H1 (cell line): ENCODE results near the gene KLHDC8B. TPM values are rescaled to one million over a fixed set of nuclear protein-coding genes. Genes with fewer than 3 reads are reported as not detected.

Source experiments
- CTCF ChIA-PET: fragments of 300-600 bp; sonication (Branson Sonifier 250); formaldehyde crosslinking; loops from one replicate; lab custom pipeline; 2021; ENCODE audit not compliant: partially characterized antibody; lab: Charles Lee
- POLR2A ChIA-PET: fragments of 300-600 bp; sonication (Branson Sonifier 250); formaldehyde crosslinking; loops from one replicate; lab custom pipeline; 2021; ENCODE audit warnings: inconsistent platforms; ENCODE audit not compliant: partially characterized antibody; lab: Charles Lee
- DNase-seq, 2 experiments: peaks; one replicate each; pipeline versions ENCODE4 v3.0.0 to v3.0.0-alpha.2; 2010 to 2022; ENCODE audit warnings: low spot score in 2 of 2, low read depth in 1 of 2, mixed read lengths in 1 of 2
- FAIRE-seq: peaks from 2 replicates; lab custom pipeline; 2011; peaks lifted over from hg19 to GRCh38; lab: Jason Lieb, UNC
- H2AFZ ChIP-seq: 2 replicates; pipeline ENCODE4 v1.8.1; 2012; ENCODE audit warnings: low read length, inconsistent platforms
- H2AK5ac ChIP-seq: 2 replicates; pipeline ENCODE4 v1.6.1; 2013; ENCODE audit warnings: low read depth, low read length
- H2BK120ac ChIP-seq: replicated peaks from 2 replicates; pipeline ENCODE3; 2013; ENCODE audit warnings: low read depth, low read length, inconsistent platforms
- H2BK12ac ChIP-seq: 2 replicates; pipeline ENCODE4 v1.6.1; 2013; ENCODE audit warnings: low read depth, low read length
- H2BK15ac ChIP-seq: 2 replicates; pipeline ENCODE4 v1.6.1; 2013; ENCODE audit warnings: low read length
- H2BK20ac ChIP-seq: 2 replicates; pipeline ENCODE4 v1.6.1; 2013; ENCODE audit warnings: low read length
- H2BK5ac ChIP-seq: 2 replicates; pipeline ENCODE4 v1.6.1; 2013; ENCODE audit warnings: low read depth, low read length
- H3K14ac ChIP-seq: 2 replicates; pipeline ENCODE4 v1.6.1; 2013; ENCODE audit warnings: inconsistent platforms; ENCODE audit not compliant: insufficient read length
- H3K18ac ChIP-seq: 2 replicates; pipeline ENCODE4 v1.6.1; 2013; ENCODE audit warnings: low read length; ENCODE audit errors: extremely low read depth
- H3K23ac ChIP-seq: 2 replicates; pipeline ENCODE4 v1.6.1; 2013; ENCODE audit warnings: inconsistent platforms; ENCODE audit not compliant: insufficient read length
- H3K23me2 ChIP-seq: 2 replicates; pipeline ENCODE4 v1.6.1; 2013; ENCODE audit warnings: low read depth, low read length
- H3K27ac ChIP-seq: 2 replicates; pipeline ENCODE4 v1.6.1; 2011; ENCODE audit warnings: low read depth, low read length, inconsistent platforms
- H3K27me3 ChIP-seq, 4 experiments: replicated peaks in 1 of 4; 1 replicate in 1 of 4; 2 replicates in 3 of 4; pipeline versions ENCODE4 v1.6.1 to v1.8.1; 2011 to 2013; ENCODE audit warnings: low read length in 3 of 4, mild to moderate bottlenecking in 3 of 4, inconsistent platforms in 2 of 4, mixed read lengths in 2 of 4, moderate library complexity in 1 of 4; ENCODE audit not compliant: control insufficient read depth in 3 of 4, insufficient read depth in 3 of 4; ENCODE audit errors: extremely low read depth in 1 of 4
- H3K36me3 ChIP-seq, 4 experiments: 2 replicates each; pipeline versions ENCODE4 v1.6.1 to v1.8.1; 2011 to 2013; ENCODE audit warnings: mild to moderate bottlenecking in 4 of 4, low read length in 3 of 4, moderate library complexity in 2 of 4, control low read depth in 1 of 4, inconsistent platforms in 1 of 4; ENCODE audit not compliant: insufficient read depth in 4 of 4, control insufficient read depth in 2 of 4
- H3K4ac ChIP-seq: replicated peaks from 2 replicates; pipeline ENCODE3; 2013; ENCODE audit warnings: low read length, low read depth, mixed read lengths, inconsistent platforms; ENCODE audit not compliant: insufficient read length
- H3K4me1 ChIP-seq, 4 experiments: replicated peaks in 1 of 4; 1 replicate in 1 of 4; 2 replicates in 3 of 4; pipeline versions ENCODE4 v1.6.1 to v1.8.1; 2011 to 2013; ENCODE audit warnings: low read length in 3 of 4, inconsistent platforms in 2 of 4, mixed read lengths in 1 of 4; ENCODE audit not compliant: insufficient read depth in 4 of 4, control insufficient read depth in 3 of 4
- H3K4me2 ChIP-seq, 2 experiments: 2 replicates each; pipeline versions ENCODE4 v1.6.1 to v1.8.1; 2011 to 2013; ENCODE audit warnings: low read depth in 2 of 2, low read length in 2 of 2, control low read depth in 1 of 2, inconsistent platforms in 1 of 2, mild to moderate bottlenecking in 1 of 2; ENCODE audit not compliant: insufficient read depth in 1 of 2
- H3K4me3 ChIP-seq, 4 experiments: fragments of 200-600, 300-600 bp in 1 of 4; sonication (generic), shearing (Covaris generic), sonication (Bioruptor Twin) in 1 of 4; 2 replicates each; pipeline versions ENCODE4 v1.5.1 to v1.8.1; 2011 to 2016; ENCODE audit warnings: low read length in 4 of 4, low read depth in 3 of 4, control low read depth in 2 of 4, inconsistent platforms in 2 of 4, mild to moderate bottlenecking in 2 of 4, mixed read lengths in 1 of 4, moderate library complexity in 1 of 4; ENCODE audit not compliant: insufficient read depth in 2 of 4; ENCODE audit errors: extremely low read depth in 1 of 4
- H3K56ac ChIP-seq: replicated peaks from 2 replicates; pipeline ENCODE3; 2013; ENCODE audit warnings: low read depth, mild to moderate bottlenecking, mixed read lengths, low read length, inconsistent platforms; ENCODE audit not compliant: insufficient read length
- H3K79me1 ChIP-seq: 2 replicates; pipeline ENCODE4 v1.6.1; 2013; ENCODE audit warnings: low read depth, low read length, control low read depth
- H3K79me2 ChIP-seq, 2 experiments: 2 replicates each; pipeline versions ENCODE4 v1.6.1 to v1.8.1; 2012 to 2013; ENCODE audit warnings: low read length in 2 of 2, mild to moderate bottlenecking in 2 of 2, inconsistent platforms in 1 of 2; ENCODE audit not compliant: insufficient read depth in 2 of 2, control insufficient read depth in 1 of 2
- H3K9ac ChIP-seq, 4 experiments: replicated peaks in 1 of 4; 1 replicate in 1 of 4; 2 replicates in 3 of 4; pipeline versions ENCODE4 v1.6.1 to v1.8.1; 2011 to 2013; ENCODE audit warnings: low read depth in 3 of 4, low read length in 3 of 4, control low read depth in 2 of 4, mild to moderate bottlenecking in 2 of 4, moderate library complexity in 2 of 4, inconsistent platforms in 1 of 4; ENCODE audit errors: extremely low read depth in 1 of 4
- H3K9me3 ChIP-seq, 2 experiments: 2 replicates each; pipeline versions ENCODE4 v1.6.1 to v1.8.1; 2012 to 2013; ENCODE audit warnings: mild to moderate bottlenecking in 2 of 2, moderate library complexity in 2 of 2, control low read depth in 1 of 2, inconsistent platforms in 1 of 2, low read depth in 1 of 2, low read length in 1 of 2, mixed read lengths in 1 of 2; ENCODE audit not compliant: insufficient read depth in 2 of 2
- H4K20me1 ChIP-seq, 2 experiments: replicated peaks in 1 of 2; 2 replicates each; pipeline versions ENCODE3 to v1.8.1; 2011 to 2013; ENCODE audit warnings: inconsistent platforms in 2 of 2, low read length in 2 of 2, mild to moderate bottlenecking in 1 of 2; ENCODE audit not compliant: insufficient read depth in 2 of 2, control insufficient read depth in 1 of 2
- H4K5ac ChIP-seq: 2 replicates; pipeline ENCODE4 v1.6.1; 2013; ENCODE audit warnings: low read length, low read depth, mixed read lengths, inconsistent platforms; ENCODE audit not compliant: insufficient read length
- H4K8ac ChIP-seq: 2 replicates; pipeline ENCODE4 v1.8.0; 2013; ENCODE audit warnings: mild to moderate bottlenecking, moderate library complexity, low read length, inconsistent platforms; ENCODE audit not compliant: insufficient read depth; ENCODE audit errors: extremely low read depth
- H4K91ac ChIP-seq: replicated peaks from 2 replicates; pipeline ENCODE3; 2013; ENCODE audit warnings: low read length, mixed read lengths, inconsistent platforms; ENCODE audit not compliant: insufficient read length
- ATF3 ChIP-seq: IDR thresholded peaks from 2 replicates; pipeline ENCODE4 v1.6.1; 2011; ENCODE audit warnings: low read depth, mild to moderate bottlenecking, low read length; ENCODE audit not compliant: insufficient read depth
- BRCA1 ChIP-seq: IDR thresholded peaks from 2 replicates; pipeline ENCODE4 v1.6.1; 2012; ENCODE audit warnings: low read depth, low read length, improper control_type of control experiment
- CREB1 ChIP-seq: IDR thresholded peaks from 2 replicates; pipeline ENCODE4 v1.6.1; 2012; ENCODE audit warnings: inconsistent platforms
- EZH2 ChIP-seq: fragments of 200-600 bp; sonication (generic); IDR thresholded peaks from 2 replicates; pipeline ENCODE4 v1.7.1; 2012; ENCODE audit warnings: low read depth, mild to moderate bottlenecking, moderate library complexity, low read length, inconsistent platforms; ENCODE audit not compliant: severe bottlenecking
- POU5F1 ChIP-seq: IDR thresholded peaks from 2 replicates; pipeline ENCODE4 v1.6.1; 2011; ENCODE audit warnings: low read depth, mild to moderate bottlenecking, low read length, moderate library complexity
- RBBP5 ChIP-seq: IDR thresholded peaks from 2 replicates; pipeline ENCODE4 v1.7.1; 2012; ENCODE audit warnings: low read depth, mild to moderate bottlenecking, inconsistent platforms, low read length, moderate library complexity, borderline replicate concordance
- SIX5 ChIP-seq: IDR thresholded peaks from 2 replicates; pipeline ENCODE4 v1.6.1; 2011; ENCODE audit warnings: mild to moderate bottlenecking, low read depth, low read length
- WGBS, 2 experiments: shearing (Covaris generic) in 1 of 2; methylation state at CpG; one replicate each; pipeline versions ENCODE4 v1.1.6 to v1.1.7; 2013 to 2015; ENCODE audit warnings: low lambda C conversion rate in 2 of 2, mixed read lengths in 2 of 2, inconsistent platforms in 1 of 2, low coverage in 1 of 2, missing lambda C conversion rate in 1 of 2; ENCODE audit not compliant: insufficient replicate concordance in 2 of 2, insufficient coverage in 1 of 2, insufficient read length in 1 of 2; ENCODE audit errors: extremely low coverage in 1 of 2, missing lambda C conversion rate in 1 of 2; 5-methylcytosine and 5-hydroxymethylcytosine counted together
- polyA plus RNA-seq, 7 experiments: library from polyadenylated mRNA; depleted of rRNA in 3 of 7; stranded (reverse) in 5 of 7; unstranded in 2 of 7; fragments of >200 nt in 5 of 7; fragments of 200-250 nt in 2 of 7; gene quantifications; 1 replicate in 5 of 7; 2 replicates in 1 of 7; 4 replicates in 1 of 7; pipeline versions ENCODE4 v1.2.1 to v1.2.3, GENCODE V29; 2011 to 2013; ENCODE audit warnings: missing spikeins in 2 of 7, mixed read lengths in 2 of 7
- total RNA-seq: library from RNA; stranded (reverse); fragmentation: NEBNext Ultra II Directional; extraction: Animal tissue kit (Norgen Biotek cat#: 25700); gene quantifications from 2 replicates; pipeline ENCODE4 v1.2.1, GENCODE V29; 2021

Gene KLHDC8B
- total and polyA plus RNA-seq, 2 of the 8 experiments (the other 6 are each of a cell fraction or from before 2014, with no cell fraction given) = 15.8 to 21.3 TPM

- Histone ChIP-seq H2AFZ (no peak overlapping the region), H2BK15ac (no peak overlapping the region), H3K27ac (no peak overlapping the region), H3K79me2 (peaks cover 0 to 10% of the 10 kb centered on the region in 2 experiments; a peak in 2 of 4 replicates), H4K8ac (no peak overlapping the region), H3K9ac (no peak overlapping the region), H3K23ac (no peak overlapping the region), H3K9me3 (no peaks in the 10 kb centered on the region), H3K4ac (no peak overlapping the region), H3K18ac (no peak overlapping the region), H3K36me3 (peaks cover 7 to 36% (median 24%) of the 10 kb centered on the region in 4 experiments), H2BK120ac (no peak overlapping the region), H4K91ac (no peak overlapping the region), H3K79me1 (peaks cover 9% of the 10 kb centered on the region), H2BK12ac (no peak overlapping the region), H4K5ac (no peak overlapping the region), H3K4me1 (peaks cover 0 to 11% (median 6%) of the 10 kb centered on the region in 4 experiments; a peak in 5 of 7 replicates), H4K20me1 (peaks cover 0 to 6% of the 10 kb centered on the region in 2 experiments), H3K56ac (no peak overlapping the region), H2AK5ac (no peak overlapping the region), H3K4me2 (no peak overlapping the region), H2BK20ac (no peak overlapping the region), H3K4me3 (no peak overlapping the region), H3K27me3 (no peaks in the 10 kb centered on the region), H3K14ac (no peak overlapping the region), H2BK5ac (no peak overlapping the region), H3K23me2 (peaks cover 5% of the 10 kb centered on the region)
- DNase-seq (no peak), FAIRE-seq (no peak)
- WGBS, 2 experiments = 95% methylated on average over 12 of the region's 12 CpGs; no CpG with 5 or more reads in 1 of the 2 experiments
- ChIA-PET POLR2A (interaction anchor here (1.0 to 25.5 kb wide), 8 partner anchors 8 to 132 kb away, joined by 4 to 508 read pairs (median 5); partner anchors contain the start of genes LAMB2, NDUFAF3, P4HTM and QARS1), CTCF (interaction anchor here (1.3 to 4.4 kb wide), 3 partner anchors 11 to 37 kb away, joined by 4 to 20 read pairs (median 6); partner anchors contain the start of gene LAMB2)
- no peak for TF ChIP-seq RBBP5
- TF ChIP-seq ATF3 = no peak
- TF ChIP-seq CREB1 = no peak
- TF ChIP-seq BRCA1 = no peak
- TF ChIP-seq EZH2 = no peak
- TF ChIP-seq POU5F1 = no peak
- TF ChIP-seq SIX5 = no peak
These were observed 49.4 kb upstream of the KLHDC8B start for GRCh38 chr3:49122022-49122421.
